ENCODE measurements around the gene NTRK3. TPM values are rescaled to one million over a fixed set of nuclear protein-coding genes. Genes with fewer than 3 reads are reported as not detected.

NTRK3 gene
- polyA plus RNA-seq, 1 donor from 2014 or later, result 42.7 TPM

DNA sequence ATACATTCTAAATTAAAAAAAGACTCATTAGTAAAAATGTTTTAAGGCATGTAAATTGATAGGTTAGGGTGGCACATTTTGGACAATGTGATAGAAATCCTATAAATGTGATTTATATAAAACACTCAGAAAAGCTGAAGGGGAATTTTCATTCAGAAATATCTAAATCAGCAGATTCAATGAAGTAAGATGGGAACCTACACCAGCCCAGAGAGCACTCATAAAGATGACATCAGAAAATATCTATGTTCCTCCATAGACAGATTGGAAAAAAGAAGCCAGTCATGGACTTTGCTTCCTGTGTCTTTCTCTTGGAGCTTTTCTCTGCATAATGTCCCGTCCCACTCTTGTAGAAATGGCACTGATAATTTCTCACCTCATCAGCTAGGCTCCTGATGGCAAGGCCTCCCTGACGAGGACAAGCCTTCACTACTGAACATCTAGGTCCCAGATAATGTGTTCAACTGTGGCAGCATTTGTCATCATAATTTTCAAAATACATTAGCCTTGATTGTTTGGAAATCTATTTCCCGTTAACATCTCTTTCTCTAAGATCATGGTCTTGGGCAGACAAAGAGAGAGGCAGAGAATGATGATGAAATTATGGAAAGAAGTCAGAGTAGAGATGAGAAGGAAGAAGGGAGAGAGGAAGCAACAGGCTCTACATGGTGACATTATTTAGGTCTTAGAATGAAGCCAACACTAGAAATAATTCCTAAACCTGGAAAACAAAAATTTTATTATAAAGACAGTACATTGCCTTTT lies 354.4 kb downstream of the NTRK3 start:
- Histone ChIP-seq H3K9me3 (ENCODE audit: low read length) (no peaks in the 10 kb centered on the region), H3K79me2 (replicated peaks; ENCODE audit: insufficient read depth, low read length) (no peaks in the 10 kb centered on the region), H3K27me3 (ENCODE audit: insufficient read depth, low read depth, low read length) (no peaks in the 10 kb centered on the region), H3K4me3 (ENCODE audit: low read length) (no peak overlapping the region), H3F3A (ENCODE audit: insufficient read depth, low read length, poor library complexity, severe bottlenecking) (no peaks in the 10 kb centered on the region), H3K27ac (ENCODE audit: low read length) (no peak overlapping the region), H3K9me2 (ENCODE audit: insufficient read depth, low read length) (no peaks in the 10 kb centered on the region), H4K20me1 (ENCODE audit: insufficient read depth) (no peaks in the 10 kb centered on the region), H3K4me2 (ENCODE audit: low read length) (no peak overlapping the region), H3K9ac (ENCODE audit: low read length) (no peak overlapping the region), H2AFZ (ENCODE audit: low read depth, low read length) (no peak overlapping the region), H3K36me3 (ENCODE audit: insufficient read depth, low read length) (no peaks in the 10 kb centered on the region)
- TF ChIP-seq, protein P1, sequence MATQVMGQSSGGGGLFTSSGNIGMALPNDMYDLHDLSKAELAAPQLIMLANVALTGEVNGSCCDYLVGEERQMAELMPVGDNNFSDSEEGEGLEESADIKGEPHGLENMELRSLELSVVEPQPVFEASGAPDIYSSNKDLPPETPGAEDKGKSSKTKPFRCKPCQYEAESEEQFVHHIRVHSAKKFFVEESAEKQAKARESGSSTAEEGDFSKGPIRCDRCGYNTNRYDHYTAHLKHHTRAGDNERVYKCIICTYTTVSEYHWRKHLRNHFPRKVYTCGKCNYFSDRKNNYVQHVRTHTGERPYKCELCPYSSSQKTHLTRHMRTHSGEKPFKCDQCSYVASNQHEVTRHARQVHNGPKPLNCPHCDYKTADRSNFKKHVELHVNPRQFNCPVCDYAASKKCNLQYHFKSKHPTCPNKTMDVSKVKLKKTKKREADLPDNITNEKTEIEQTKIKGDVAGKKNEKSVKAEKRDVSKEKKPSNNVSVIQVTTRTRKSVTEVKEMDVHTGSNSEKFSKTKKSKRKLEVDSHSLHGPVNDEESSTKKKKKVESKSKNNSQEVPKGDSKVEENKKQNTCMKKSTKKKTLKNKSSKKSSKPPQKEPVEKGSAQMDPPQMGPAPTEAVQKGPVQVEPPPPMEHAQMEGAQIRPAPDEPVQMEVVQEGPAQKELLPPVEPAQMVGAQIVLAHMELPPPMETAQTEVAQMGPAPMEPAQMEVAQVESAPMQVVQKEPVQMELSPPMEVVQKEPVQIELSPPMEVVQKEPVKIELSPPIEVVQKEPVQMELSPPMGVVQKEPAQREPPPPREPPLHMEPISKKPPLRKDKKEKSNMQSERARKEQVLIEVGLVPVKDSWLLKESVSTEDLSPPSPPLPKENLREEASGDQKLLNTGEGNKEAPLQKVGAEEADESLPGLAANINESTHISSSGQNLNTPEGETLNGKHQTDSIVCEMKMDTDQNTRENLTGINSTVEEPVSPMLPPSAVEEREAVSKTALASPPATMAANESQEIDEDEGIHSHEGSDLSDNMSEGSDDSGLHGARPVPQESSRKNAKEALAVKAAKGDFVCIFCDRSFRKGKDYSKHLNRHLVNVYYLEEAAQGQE (IDR thresholded peaks at IDR 0.05; ENCODE audit: borderline replicate concordance), result no peak
- TF ChIP-seq POLR2AphosphoS5 (IDR thresholded peaks at IDR 0.05) (no peak), MXI1 (conservative IDR thresholded peaks at IDR 0.05; ENCODE audit: poor library complexity, severe bottlenecking) (no peak)
- TF ChIP-seq, protein P2, sequence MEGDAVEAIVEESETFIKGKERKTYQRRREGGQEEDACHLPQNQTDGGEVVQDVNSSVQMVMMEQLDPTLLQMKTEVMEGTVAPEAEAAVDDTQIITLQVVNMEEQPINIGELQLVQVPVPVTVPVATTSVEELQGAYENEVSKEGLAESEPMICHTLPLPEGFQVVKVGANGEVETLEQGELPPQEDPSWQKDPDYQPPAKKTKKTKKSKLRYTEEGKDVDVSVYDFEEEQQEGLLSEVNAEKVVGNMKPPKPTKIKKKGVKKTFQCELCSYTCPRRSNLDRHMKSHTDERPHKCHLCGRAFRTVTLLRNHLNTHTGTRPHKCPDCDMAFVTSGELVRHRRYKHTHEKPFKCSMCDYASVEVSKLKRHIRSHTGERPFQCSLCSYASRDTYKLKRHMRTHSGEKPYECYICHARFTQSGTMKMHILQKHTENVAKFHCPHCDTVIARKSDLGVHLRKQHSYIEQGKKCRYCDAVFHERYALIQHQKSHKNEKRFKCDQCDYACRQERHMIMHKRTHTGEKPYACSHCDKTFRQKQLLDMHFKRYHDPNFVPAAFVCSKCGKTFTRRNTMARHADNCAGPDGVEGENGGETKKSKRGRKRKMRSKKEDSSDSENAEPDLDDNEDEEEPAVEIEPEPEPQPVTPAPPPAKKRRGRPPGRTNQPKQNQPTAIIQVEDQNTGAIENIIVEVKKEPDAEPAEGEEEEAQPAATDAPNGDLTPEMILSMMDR (IDR thresholded peaks at IDR 0.05; ENCODE audit: poor library complexity, severe bottlenecking), result no peak

DNA sequence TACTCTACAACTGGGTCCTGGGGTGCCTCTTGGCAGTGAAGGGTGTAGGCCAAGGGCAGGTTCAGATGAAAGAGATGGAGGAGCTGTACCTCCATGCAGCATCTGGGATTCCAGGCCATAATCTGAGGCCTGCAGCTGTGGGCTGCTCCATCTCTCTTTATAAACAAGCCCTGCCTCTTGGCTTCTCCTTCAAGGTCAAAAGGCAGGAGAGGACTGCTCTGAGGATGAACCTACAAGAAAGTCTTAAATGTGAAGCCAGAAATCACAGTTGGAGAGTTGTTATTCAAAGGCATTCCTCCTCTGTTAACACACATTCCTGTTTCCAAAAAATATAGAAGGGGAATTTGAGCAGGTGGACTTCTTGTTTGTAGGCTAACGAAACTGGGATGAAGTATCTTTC lies 355.5 kb downstream of the NTRK3 start:
- Histone ChIP-seq H3K9ac (ENCODE audit: low read length) (no peak overlapping the region), H3K79me2 (replicated peaks; ENCODE audit: insufficient read depth, low read length) (no peaks in the 10 kb centered on the region), H3K4me2 (ENCODE audit: low read length) (no peak overlapping the region), H3K9me3 (ENCODE audit: low read length) (no peaks in the 10 kb centered on the region), H3K27ac (ENCODE audit: low read length) (no peak overlapping the region), H3K4me3 (ENCODE audit: low read length) (no peak overlapping the region), H3K27me3 (ENCODE audit: insufficient read depth, low read depth, low read length) (no peaks in the 10 kb centered on the region), H3F3A (ENCODE audit: insufficient read depth, low read length, poor library complexity, severe bottlenecking) (no peaks in the 10 kb centered on the region), H4K20me1 (ENCODE audit: insufficient read depth) (no peaks in the 10 kb centered on the region), H2AFZ (ENCODE audit: low read depth, low read length) (no peak overlapping the region), H3K36me3 (ENCODE audit: insufficient read depth, low read length) (no peaks in the 10 kb centered on the region), H3K9me2 (ENCODE audit: insufficient read depth, low read length) (no peaks in the 10 kb centered on the region)
- TF ChIP-seq POLR2AphosphoS5 (IDR thresholded peaks at IDR 0.05), result no peak
- no peak for TF ChIP-seq RAD21 (conservative IDR thresholded peaks at IDR 0.05)
- TF ChIP-seq TAF1 (IDR thresholded peaks at IDR 0.05; ENCODE audit: low read depth), result no peak
- no peak for TF ChIP-seq SMC3 (conservative IDR thresholded peaks at IDR 0.05; ENCODE audit: poor library complexity)
- TF ChIP-seq MXI1 (conservative IDR thresholded peaks at IDR 0.05; ENCODE audit: poor library complexity, severe bottlenecking), result no peak
- no peak for TF ChIP-seq EZH2 (IDR thresholded peaks at IDR 0.05; ENCODE audit: borderline replicate concordance, insufficient read depth, low read length, poor library complexity, severe bottlenecking)
- TF ChIP-seq, protein P1 (IDR thresholded peaks at IDR 0.05; ENCODE audit: borderline replicate concordance), result no peak
- no peak for TF ChIP-seq EP300 (conservative IDR thresholded peaks at IDR 0.05; ENCODE audit: poor library complexity, severe bottlenecking)
- TF ChIP-seq, protein P2 (IDR thresholded peaks at IDR 0.05; ENCODE audit: poor library complexity, severe bottlenecking), result no peak

All from neural cell (in vitro differentiated cells).